ENCODE data around the gene SPTB. TPM values are rescaled to one million over a fixed set of nuclear protein-coding genes. Genes with fewer than 3 reads are reported as not detected.

Gene SPTB
- total RNA-seq, 1 experiment from 2014 or later = 0.13 TPM

- Histone ChIP-seq H3K4me1 (ENCODE audit: control insufficient read depth, insufficient read depth, low read length) (no peaks in the 10 kb centered on the region), H3K27ac (ENCODE audit: low read length) (no peak overlapping the region), H3K36me3 (ENCODE audit: control insufficient read depth, insufficient read depth, low read length) (no peaks in the 10 kb centered on the region), H3K4me3 (ENCODE audit: low read depth in 2 of 2, low read length in 2 of 2) (no peak overlapping the region), H3K27me3 (ENCODE audit: control insufficient read depth, insufficient read depth, low read length) (no peaks in the 10 kb centered on the region), H3K9me3 (ENCODE audit: control insufficient read depth, insufficient read depth, low read depth, low read length) (no peaks in the 10 kb centered on the region)
- no peak for DNase-seq (ENCODE audit: low read depth, low spot score)
- no peak for ATAC-seq
- ChIA-PET POLR2A (no interaction called here), CTCF (no interaction called here)
- intact Hi-C loops (cut with micrococcal nuclease; ENCODE audit: unreplicated experiment) = no loop called here
- TF ChIP-seq REST (IDR thresholded peaks at IDR 0.05; ENCODE audit: insufficient read depth in 1 of 2, low read depth in 2 of 2, low read length in 1 of 2) = no peak
- BruUV-seq (replicated peaks) = no TSS peak
- in situ Hi-C loops (cut with HindIII; ENCODE audit: low pct_unique_long_range_greater_than_20kb, low sequenced_read_pairs) = no loop called here
These were observed 104.5 kb downstream of the SPTB start for GRCh38 chr14:64775081-64775777.

DNA sequence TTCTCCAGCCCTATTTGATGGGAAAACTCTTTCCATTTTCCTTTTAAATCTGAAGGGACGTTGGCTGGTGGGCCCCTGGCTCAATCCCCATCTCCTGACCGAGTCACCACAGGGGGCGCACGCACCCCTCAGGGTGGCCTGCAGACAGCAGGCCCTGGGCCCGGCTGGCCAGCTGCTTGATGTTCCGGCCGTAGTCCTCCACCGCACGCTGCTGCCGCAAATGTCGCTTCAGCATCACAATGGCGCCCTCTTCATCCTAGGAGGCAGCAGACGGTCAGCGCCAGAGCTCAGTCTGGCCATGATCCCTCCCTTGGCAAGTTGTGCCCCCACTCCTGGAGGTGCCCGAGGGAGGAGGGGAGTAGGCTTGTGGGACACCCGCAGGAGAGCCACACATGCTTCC lies 105.4 kb downstream of the SPTB start:
- TF ChIP-seq TCF7L2 (IDR thresholded peaks at IDR 0.05; ENCODE audit: low read depth, low read length) (no peak), CTCF (IDR thresholded peaks at IDR 0.05) (no peak), REST (IDR thresholded peaks at IDR 0.05; ENCODE audit: insufficient read depth in 1 of 2, low read depth in 2 of 2, low read length in 1 of 2) (no peak), SIN3A (IDR thresholded peaks at IDR 0.05; ENCODE audit: borderline replicate concordance, insufficient read depth, low read depth, low read length) (no peak)
- ChIA-PET CTCF (no interaction called here), POLR2A (no interaction called here)
- intact Hi-C loops (cut with micrococcal nuclease; ENCODE audit: unreplicated experiment) (no loop called here), in situ Hi-C loops (cut with HindIII; ENCODE audit: low pct_unique_long_range_greater_than_20kb, low sequenced_read_pairs) (no loop called here)
- Histone ChIP-seq H3K4me1 (ENCODE audit: control insufficient read depth, insufficient read depth, low read length) (no peaks in the 10 kb centered on the region), H3K27me3 (ENCODE audit: control insufficient read depth, insufficient read depth, low read length) (no peaks in the 10 kb centered on the region), H3K9me3 (ENCODE audit: control insufficient read depth, insufficient read depth, low read depth, low read length) (no peaks in the 10 kb centered on the region), H3K27ac (ENCODE audit: low read length) (no peak overlapping the region), H3K4me3 (ENCODE audit: low read depth in 2 of 2, low read length in 2 of 2) (no peak overlapping the region), H3K36me3 (ENCODE audit: control insufficient read depth, insufficient read depth, low read length) (no peaks in the 10 kb centered on the region)
- ATAC-seq (no peak), DNase-seq (ENCODE audit: low read depth, low spot score) (no peak)
- no TSS peak for BruUV-seq (replicated peaks)
